ENCODE data around the gene TMEM170B. TPM values are rescaled to one million over a fixed set of nuclear protein-coding genes. Genes with fewer than 3 reads are reported as not detected.

The TMEM170B gene
- total and polyA plus RNA-seq, 9 of the 15 experiments (the other 6 are each of a cell fraction or from before 2014, with no cell fraction given), result 0.03 to 0.11 (median 0.07) TPM

GRCh38 chr6:11575408-11576033, 38.0 kb downstream of the TMEM170B start (continued):
- TF ChIP-seq THAP12 (CRISPR knock-in tag; IDR thresholded peaks at IDR 0.05), result no peak
- peak; percentile 50; the same call in 1 of the 2 replicates for TF ChIP-seq RB1 (IDR thresholded peaks at IDR 0.05; ENCODE audit: low read depth)
- TF ChIP-seq ELF1 (tag; IDR thresholded peaks at IDR 0.05), result no peak
- TF ChIP-seq TEAD1 (CRISPR knock-in tag; IDR thresholded peaks at IDR 0.05), result no peak
- no peak for TF ChIP-seq ZBTB8A (IDR thresholded peaks at IDR 0.05; ENCODE audit: partially characterized antibody)
- no peak for TF ChIP-seq ZNF699 (CRISPR knock-in tag; IDR thresholded peaks at IDR 0.05; ENCODE audit: insufficient replicate concordance)
- TF ChIP-seq FOXO4 (CRISPR knock-in tag; IDR thresholded peaks at IDR 0.05), result no peak
- peak; percentile 26; the same call in 1 of the 2 replicates for TF ChIP-seq ETV1 (tag; conservative IDR thresholded peaks at IDR 0.05; ENCODE audit: low read depth)
- TF ChIP-seq ZBTB40 (IDR thresholded peaks at IDR 0.05), result no peak
- TF ChIP-seq ZBTB40 (CRISPR knock-in tag; IDR thresholded peaks at IDR 0.05), result no peak
- TF ChIP-seq TOE1 (IDR thresholded peaks at IDR 0.05; ENCODE audit: borderline replicate concordance), result 0 out of 2 replicates have a peak, but pooled peaks have one; percentile 56
- TF ChIP-seq TOE1 (CRISPR knock-in tag; IDR thresholded peaks at IDR 0.05; ENCODE audit: borderline replicate concordance, low read depth), result no peak

Data from K562 (cell line).